Measurements from ENCODE around the gene YAP1. TPM values are rescaled to one million over a fixed set of nuclear protein-coding genes. Genes with fewer than 3 reads are reported as not detected.

The YAP1 gene
- total RNA-seq, 2 donors from 2014 or later: 137 to 210 TPM

DNA sequence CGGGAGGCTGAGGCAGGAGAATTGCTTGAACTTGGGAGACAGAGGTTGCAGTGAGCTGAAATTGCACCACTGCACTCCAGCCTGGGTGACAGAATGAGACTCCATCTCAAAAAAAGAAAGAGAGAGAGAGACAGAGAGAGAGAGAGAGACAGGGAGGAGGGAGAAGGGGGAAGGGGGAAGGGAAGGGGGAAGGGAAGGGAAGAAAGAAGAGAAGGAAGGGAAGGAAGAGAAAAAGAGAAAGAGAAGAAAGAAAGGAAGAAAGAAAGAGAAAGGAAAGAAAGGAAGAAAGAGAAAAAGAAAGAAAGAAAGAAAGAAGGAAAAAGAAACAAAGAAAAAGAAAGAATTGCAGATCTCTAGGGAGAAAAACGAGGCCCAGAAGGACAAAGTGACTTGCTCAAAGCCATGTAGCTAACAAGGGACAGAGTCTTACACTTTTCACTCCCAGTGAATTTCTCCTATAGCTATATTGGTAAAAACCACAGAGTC lies 133.2 kb downstream of the YAP1 start:
- Histone ChIP-seq H3K4me1 (replicated peaks) (no peaks in the 10 kb centered on the region), H3K27ac (no peak overlapping the region), H3K4me3 (no peak overlapping the region), H3K9me3 (no peaks in the 10 kb centered on the region), H3K36me3 (no peaks in the 10 kb centered on the region), H3K27me3 (replicated peaks; ENCODE audit: insufficient read depth) (no peaks in the 10 kb centered on the region)
- DNase-seq (ENCODE audit: low spot score): no peak
- intact Hi-C loops (cut with DNase I): no loop called here
- no peak for TF ChIP-seq POLR2AphosphoS5 (IDR thresholded peaks at IDR 0.05)
- TF ChIP-seq, protein P1, sequence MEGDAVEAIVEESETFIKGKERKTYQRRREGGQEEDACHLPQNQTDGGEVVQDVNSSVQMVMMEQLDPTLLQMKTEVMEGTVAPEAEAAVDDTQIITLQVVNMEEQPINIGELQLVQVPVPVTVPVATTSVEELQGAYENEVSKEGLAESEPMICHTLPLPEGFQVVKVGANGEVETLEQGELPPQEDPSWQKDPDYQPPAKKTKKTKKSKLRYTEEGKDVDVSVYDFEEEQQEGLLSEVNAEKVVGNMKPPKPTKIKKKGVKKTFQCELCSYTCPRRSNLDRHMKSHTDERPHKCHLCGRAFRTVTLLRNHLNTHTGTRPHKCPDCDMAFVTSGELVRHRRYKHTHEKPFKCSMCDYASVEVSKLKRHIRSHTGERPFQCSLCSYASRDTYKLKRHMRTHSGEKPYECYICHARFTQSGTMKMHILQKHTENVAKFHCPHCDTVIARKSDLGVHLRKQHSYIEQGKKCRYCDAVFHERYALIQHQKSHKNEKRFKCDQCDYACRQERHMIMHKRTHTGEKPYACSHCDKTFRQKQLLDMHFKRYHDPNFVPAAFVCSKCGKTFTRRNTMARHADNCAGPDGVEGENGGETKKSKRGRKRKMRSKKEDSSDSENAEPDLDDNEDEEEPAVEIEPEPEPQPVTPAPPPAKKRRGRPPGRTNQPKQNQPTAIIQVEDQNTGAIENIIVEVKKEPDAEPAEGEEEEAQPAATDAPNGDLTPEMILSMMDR (IDR thresholded peaks at IDR 0.05): no peak
- no peak for TF ChIP-seq POLR2A (IDR thresholded peaks at IDR 0.05)
- WGBS: 100% methylated on average over 2 of the region's 2 CpGs

DNA sequence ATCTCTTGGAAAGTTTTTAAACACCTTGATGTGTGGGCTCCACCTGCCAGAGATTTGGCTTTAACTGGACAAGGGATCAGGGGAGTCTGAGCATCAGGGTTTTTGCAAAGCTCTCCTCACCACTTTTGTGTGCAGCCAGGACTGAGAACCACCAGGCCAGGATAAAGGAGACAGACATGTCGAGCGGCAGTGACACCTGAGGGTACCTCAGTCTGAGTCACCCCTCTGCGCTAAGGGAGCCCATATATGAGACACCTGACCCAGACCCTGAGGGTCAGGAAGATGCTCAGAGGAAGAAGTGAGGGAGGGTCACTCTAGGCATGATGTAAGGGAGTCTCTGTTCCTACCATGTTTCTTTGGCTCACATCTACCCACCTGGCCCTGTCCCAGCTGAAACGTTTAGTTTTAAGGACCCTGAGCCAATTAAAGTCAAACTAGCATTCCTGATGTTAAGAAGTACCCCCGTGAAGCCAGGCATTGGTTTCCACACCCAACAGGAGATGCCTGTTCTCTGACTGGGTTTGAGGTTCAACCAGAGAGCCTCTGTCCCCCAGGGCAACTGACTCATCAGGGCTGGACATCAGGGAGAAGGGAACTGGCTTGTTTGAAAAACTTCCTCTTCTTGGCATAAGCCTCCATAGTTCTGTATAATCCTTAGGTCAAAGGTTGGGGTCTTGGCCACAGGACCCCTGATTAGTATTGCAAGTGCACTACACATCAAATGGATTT lies 134.6 kb downstream of the YAP1 start:
- Histone ChIP-seq H3K27ac (no peak overlapping the region), H3K27me3 (replicated peaks; ENCODE audit: insufficient read depth) (no peaks in the 10 kb centered on the region), H3K9me3 (no peaks in the 10 kb centered on the region), H3K4me1 (replicated peaks) (no peaks in the 10 kb centered on the region), H3K4me3 (no peak overlapping the region), H3K36me3 (no peaks in the 10 kb centered on the region)
- intact Hi-C loops (cut with DNase I): no loop called here
- WGBS: 65% methylated on average over 5 of the region's 5 CpGs
- TF ChIP-seq POLR2A (IDR thresholded peaks at IDR 0.05) (no peak), POLR2AphosphoS5 (IDR thresholded peaks at IDR 0.05) (no peak)
- TF ChIP-seq, protein P1 (IDR thresholded peaks at IDR 0.05): no peak
- no peak for DNase-seq (ENCODE audit: low spot score)

DNA sequence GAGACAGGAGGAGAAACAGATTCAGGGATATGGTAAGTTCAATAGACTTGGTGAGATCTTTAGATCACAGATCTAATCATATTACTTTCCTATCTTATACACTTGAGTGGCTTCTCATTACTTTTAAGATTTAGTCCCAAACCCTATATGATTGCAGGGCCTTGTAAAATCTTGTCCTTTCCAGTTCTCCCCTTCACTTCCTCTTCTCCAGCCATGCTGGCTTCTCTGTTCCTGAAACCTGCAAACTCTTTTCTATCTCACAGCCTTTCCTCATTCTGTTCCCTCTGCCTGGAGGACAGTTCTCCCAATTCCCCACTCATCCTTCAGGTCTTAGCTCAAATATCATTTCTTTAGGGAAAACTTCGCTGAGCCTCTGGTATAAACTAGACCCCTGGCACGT lies 141.2 kb downstream of the YAP1 start:
- Histone ChIP-seq H3K36me3 (no peaks in the 10 kb centered on the region), H3K27me3 (replicated peaks; ENCODE audit: insufficient read depth) (no peaks in the 10 kb centered on the region), H3K4me3 (no peak overlapping the region), H3K4me1 (replicated peaks) (no peaks in the 10 kb centered on the region), H3K27ac (no peak overlapping the region), H3K9me3 (no peaks in the 10 kb centered on the region)
- DNase-seq (ENCODE audit: low spot score): no peak
- TF ChIP-seq POLR2AphosphoS5 (IDR thresholded peaks at IDR 0.05) (no peak), POLR2A (IDR thresholded peaks at IDR 0.05) (no peak)
- TF ChIP-seq, protein P1 (IDR thresholded peaks at IDR 0.05): no peak
- whole genome bisulfite sequencing: 96% methylated on average over 2 of the region's 2 CpGs
- intact Hi-C loops (cut with DNase I): no loop called here

DNA sequence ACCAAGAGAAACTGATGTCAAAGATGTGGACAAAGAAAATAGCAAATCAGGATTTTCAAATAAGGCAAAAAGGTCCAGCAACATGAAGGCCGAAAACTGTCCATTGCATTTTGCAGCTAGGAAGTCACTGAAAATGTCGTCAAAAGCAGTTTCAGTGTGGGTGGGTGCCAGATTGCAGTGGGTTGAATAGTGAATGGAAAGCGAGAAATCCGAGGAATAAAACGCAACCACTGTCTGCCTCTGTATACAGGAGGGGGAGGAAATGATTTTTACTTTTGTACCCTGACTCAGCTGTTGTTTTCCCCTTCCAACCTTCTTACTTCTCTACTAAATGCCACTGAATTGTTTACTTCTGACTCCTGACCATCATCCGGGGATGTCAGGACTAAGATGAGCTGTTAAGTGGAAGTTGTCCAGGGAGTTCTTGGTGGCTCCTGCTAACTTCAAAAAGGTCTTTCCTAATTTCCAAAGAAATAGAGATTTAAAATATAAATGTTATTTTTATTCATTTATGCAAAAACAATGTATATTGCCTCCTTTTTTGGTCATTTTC lies 142.2 kb downstream of the YAP1 start:
- Histone ChIP-seq H3K27ac (no peak overlapping the region), H3K4me3 (no peak overlapping the region), H3K4me1 (replicated peaks) (no peaks in the 10 kb centered on the region), H3K9me3 (no peaks in the 10 kb centered on the region), H3K36me3 (no peaks in the 10 kb centered on the region), H3K27me3 (replicated peaks; ENCODE audit: insufficient read depth) (no peaks in the 10 kb centered on the region)
- no peak for DNase-seq (ENCODE audit: low spot score)
- intact Hi-C loops (cut with DNase I): no loop called here
- TF ChIP-seq POLR2A (IDR thresholded peaks at IDR 0.05) (no peak), POLR2AphosphoS5 (IDR thresholded peaks at IDR 0.05) (no peak)
- TF ChIP-seq, protein P1 (IDR thresholded peaks at IDR 0.05): no peak
- 91% methylated on average over 6 of the region's 6 CpGs for WGBS
